Measurements from ENCODE around the gene MAN2A2. TPM values are rescaled to one million over a fixed set of nuclear protein-coding genes. Genes with fewer than 3 reads are reported as not detected.

Gene MAN2A2
- total RNA-seq, 6 experiments from 2014 or later = 41.4 to 91.6 (median 59.8) TPM

DNA sequence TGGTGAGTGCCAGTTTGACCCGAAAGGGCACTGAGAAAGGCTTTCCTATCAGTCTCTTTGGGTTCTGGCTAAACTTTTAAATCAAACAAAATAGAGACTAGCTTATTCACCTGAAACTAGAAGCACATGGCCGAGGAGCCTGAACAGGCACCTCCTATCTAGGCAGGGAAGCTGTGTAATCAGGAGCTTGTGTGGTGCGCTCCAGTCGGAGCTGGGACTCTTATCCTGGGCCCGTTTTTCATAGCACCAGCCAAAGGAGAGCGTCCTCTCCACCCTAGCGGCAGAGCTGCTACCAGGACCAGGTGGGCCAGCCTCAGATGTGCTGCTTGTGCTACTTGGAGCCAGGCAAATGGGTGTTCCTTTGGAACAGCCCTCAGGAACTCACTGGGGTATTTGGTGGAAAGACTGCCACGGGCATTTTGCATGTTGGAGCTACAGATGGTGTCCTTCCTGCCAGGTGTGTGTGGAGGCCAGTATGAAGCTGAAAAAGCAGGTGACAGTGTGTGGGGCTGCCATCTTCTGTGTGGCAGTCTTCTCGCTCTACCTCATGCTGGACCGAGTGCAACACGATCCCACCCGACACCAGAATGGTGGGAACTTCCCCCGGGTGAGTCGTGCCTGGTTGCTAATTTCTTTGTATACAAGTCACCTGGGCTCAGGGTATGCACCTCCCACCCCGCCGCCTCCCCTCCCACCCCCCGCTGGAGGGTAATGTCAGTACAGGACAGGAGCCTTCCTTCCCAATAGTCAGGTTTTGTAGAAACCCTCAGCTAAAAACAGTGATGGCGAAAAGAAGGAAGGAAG, 833 bp downstream of the MAN2A2 start:
- no peak for TF ChIP-seq POLR2A (IDR thresholded peaks at IDR 0.05)
- TF ChIP-seq, protein P1, sequence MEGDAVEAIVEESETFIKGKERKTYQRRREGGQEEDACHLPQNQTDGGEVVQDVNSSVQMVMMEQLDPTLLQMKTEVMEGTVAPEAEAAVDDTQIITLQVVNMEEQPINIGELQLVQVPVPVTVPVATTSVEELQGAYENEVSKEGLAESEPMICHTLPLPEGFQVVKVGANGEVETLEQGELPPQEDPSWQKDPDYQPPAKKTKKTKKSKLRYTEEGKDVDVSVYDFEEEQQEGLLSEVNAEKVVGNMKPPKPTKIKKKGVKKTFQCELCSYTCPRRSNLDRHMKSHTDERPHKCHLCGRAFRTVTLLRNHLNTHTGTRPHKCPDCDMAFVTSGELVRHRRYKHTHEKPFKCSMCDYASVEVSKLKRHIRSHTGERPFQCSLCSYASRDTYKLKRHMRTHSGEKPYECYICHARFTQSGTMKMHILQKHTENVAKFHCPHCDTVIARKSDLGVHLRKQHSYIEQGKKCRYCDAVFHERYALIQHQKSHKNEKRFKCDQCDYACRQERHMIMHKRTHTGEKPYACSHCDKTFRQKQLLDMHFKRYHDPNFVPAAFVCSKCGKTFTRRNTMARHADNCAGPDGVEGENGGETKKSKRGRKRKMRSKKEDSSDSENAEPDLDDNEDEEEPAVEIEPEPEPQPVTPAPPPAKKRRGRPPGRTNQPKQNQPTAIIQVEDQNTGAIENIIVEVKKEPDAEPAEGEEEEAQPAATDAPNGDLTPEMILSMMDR (IDR thresholded peaks at IDR 0.05) = no peak
- H3K9me3 ChIP-seq = no peaks in the 10 kb centered on the region
- peaks cover 0 to 40% (median 20%) of the 10 kb centered on the region in 4 donors for H3K36me3 ChIP-seq
- 81% methylated on average over 11 of the region's 18 CpGs for WGBS (ENCODE audit: insufficient coverage, low coverage, low lambda C conversion rate, missing lambda C conversion rate)
- peak; percentile 4 to 32 (median 10) for ATAC-seq
- peak overlapping the region; percentile 82 to 92 (median 84) for H3K27ac ChIP-seq
- DNase-seq = peak in 2 of 3 donors; percentile 35 to 54
- intact Hi-C loops (cut with DNase I) = no loop called here
- H3K27me3 ChIP-seq = no peaks in the 10 kb centered on the region
- H3K4me3 ChIP-seq = peak overlapping the region; percentile 52 to 68 (median 68)
- H3K4me1 ChIP-seq = peaks cover 0 to 13% (median 3%) of the 10 kb centered on the region in 4 donors

DNA sequence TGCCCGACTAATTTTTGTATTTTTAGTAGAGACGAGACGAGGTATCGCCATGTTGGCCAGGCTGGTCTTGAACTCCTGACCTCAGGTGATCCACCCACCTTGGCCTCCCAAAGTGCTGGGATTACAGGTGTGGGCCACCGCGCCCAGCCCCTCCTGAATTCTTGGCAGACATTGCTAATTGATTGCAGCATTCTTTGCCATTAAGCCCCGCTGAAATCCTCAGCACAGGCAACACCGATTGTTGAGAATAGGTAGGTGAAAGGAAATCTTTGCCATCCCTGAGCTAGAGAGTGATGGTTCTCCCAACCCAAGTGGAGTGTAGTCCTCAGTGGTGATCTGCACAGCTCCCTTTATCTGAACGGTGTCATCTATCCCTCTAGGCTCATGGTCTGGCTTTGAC, 1.6 kb downstream of the MAN2A2 start:
- no peak for TF ChIP-seq POLR2A (IDR thresholded peaks at IDR 0.05)
- TF ChIP-seq, protein P1 (IDR thresholded peaks at IDR 0.05) = no peak
- WGBS (ENCODE audit: insufficient coverage, low coverage, low lambda C conversion rate, missing lambda C conversion rate) = 89% methylated on average over 9 of the region's 9 CpGs
- no peak for ATAC-seq
- peak in 1 of 3 donors; percentile 11 for DNase-seq
- no peak overlapping the region for H3K27ac ChIP-seq
- peaks cover 0 to 49% (median 25%) of the 10 kb centered on the region in 4 donors for H3K36me3 ChIP-seq
- H3K27me3 ChIP-seq = no peaks in the 10 kb centered on the region
- no peak overlapping the region for H3K4me3 ChIP-seq
- intact Hi-C loops (cut with DNase I) = no loop called here
- H3K9me3 ChIP-seq = no peaks in the 10 kb centered on the region
- H3K4me1 ChIP-seq = peaks cover 0 to 13% (median 3%) of the 10 kb centered on the region in 4 donors

DNA sequence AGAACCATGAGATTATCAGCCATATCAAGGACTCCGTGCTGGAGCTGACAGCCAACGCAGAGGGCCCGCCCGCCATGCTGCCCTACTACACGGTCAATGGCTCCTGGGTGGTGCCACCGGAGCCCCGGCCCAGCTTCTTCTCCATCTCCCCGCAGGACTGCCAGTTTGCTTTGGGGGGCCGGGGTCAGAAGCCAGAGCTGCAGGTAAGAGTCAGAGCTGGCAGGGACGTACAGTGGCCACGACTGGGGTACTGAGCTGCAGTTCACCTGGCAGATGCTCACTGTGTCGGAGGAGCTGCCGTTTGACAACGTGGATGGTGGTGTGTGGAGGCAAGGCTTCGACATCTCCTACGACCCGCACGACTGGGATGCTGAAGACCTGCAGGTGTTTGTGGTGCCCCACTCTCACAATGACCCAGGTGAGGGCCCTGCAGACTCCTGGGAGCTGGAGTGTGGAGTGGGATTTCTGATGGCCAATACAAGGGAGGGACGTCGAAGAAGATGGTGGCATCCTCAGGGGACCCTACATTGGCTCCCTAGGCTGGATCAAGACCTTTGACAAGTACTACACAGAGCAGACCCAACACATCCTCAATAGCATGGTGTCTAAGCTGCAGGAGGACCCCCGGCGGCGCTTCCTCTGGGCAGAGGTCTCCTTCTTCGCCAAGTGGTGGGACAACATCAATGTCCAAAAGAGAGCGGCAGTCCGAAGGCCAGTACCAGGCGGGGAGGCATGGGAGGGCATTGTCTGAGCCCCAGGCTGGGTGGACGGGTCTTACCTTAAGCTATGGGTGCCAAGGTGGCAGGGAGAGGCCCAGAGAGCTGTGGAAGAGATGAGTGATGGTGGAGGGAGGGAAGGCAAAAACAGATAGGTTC, 2.4 kb downstream of the MAN2A2 start:
- H3K9me3 ChIP-seq = no peaks in the 10 kb centered on the region
- intact Hi-C loops (cut with DNase I) = no loop called here
- 100% methylated on average over 10 of the region's 28 CpGs for WGBS (ENCODE audit: insufficient coverage, low coverage, low lambda C conversion rate, missing lambda C conversion rate)
- H3K4me3 ChIP-seq = no peak overlapping the region
- no peaks in the 10 kb centered on the region for H3K27me3 ChIP-seq
- H3K36me3 ChIP-seq = peaks cover 0 to 57% (median 31%) of the 10 kb centered on the region in 4 donors
- H3K4me1 ChIP-seq = peaks cover 0 to 13% (median 3%) of the 10 kb centered on the region in 4 donors
- ATAC-seq = no peak
- peak in 2 of 3 donors; percentile 15 to 53 for DNase-seq
- H3K27ac ChIP-seq = no peak overlapping the region
- TF ChIP-seq, protein P1 (IDR thresholded peaks at IDR 0.05) = no peak
- no peak for TF ChIP-seq POLR2A (IDR thresholded peaks at IDR 0.05)

DNA sequence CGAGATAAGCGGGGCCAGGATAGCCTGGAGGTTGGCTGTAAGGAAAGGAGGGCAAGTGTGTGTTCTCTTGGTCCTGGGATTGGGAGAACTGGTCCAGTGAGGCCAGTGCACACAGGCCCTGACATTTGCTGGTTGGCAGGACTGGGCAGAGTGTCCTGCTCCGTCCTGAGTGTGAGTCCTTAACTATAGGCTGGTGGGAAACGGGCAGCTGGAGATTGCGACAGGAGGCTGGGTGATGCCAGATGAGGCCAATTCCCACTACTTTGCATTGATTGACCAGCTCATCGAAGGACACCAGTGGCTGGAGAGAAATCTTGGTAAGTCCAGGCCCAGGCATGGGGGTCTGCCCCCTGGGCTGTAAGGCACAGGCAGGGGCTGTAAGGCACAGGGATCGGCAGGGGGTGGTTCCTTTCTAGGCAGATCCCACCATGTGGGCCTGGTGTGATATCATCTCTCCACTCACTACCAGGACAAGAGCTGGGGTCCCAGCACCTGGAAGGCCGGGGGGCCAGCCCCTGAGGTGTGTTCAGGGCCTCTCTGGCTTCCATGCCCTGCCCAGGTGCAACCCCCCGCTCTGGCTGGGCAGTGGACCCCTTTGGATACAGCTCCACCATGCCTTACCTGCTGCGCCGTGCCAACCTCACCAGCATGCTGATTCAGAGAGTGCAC, 3.2 kb downstream of the MAN2A2 start:
- Histone ChIP-seq H3K9me3 (no peaks in the 10 kb centered on the region), H3K27me3 (no peaks in the 10 kb centered on the region), H3K27ac (no peak overlapping the region), H3K4me1 (peaks cover 0 to 13% (median 3%) of the 10 kb centered on the region in 4 donors), H3K4me3 (no peak overlapping the region), H3K36me3 (peaks cover 4 to 64% (median 37%) of the 10 kb centered on the region in 4 donors)
- WGBS (ENCODE audit: insufficient coverage, low coverage, low lambda C conversion rate, missing lambda C conversion rate) = 92% methylated on average over 3 of the region's 11 CpGs
- ATAC-seq (no peak), DNase-seq (peak in 1 of 3 donors; percentile 38)
- intact Hi-C loops (cut with DNase I) = no loop called here
- TF ChIP-seq, protein P1 (IDR thresholded peaks at IDR 0.05) = no peak
- no peak for TF ChIP-seq POLR2A (IDR thresholded peaks at IDR 0.05)

All from right lobe of liver (tissue), 6 donors.